IPS-20b (cell line): ENCODE results near the gene LRRN3.

Source experiments
- H3K27ac ChIP-seq: one replicate; pipeline ENCODE4 v1.5.1; 2013; ENCODE audit warnings: low read length
- H3K27me3 ChIP-seq: 2 replicates; pipeline ENCODE4 v1.6.1; 2013; ENCODE audit warnings: mild to moderate bottlenecking, low read length, inconsistent platforms; ENCODE audit not compliant: insufficient read depth
- H3K36me3 ChIP-seq: 2 replicates; pipeline ENCODE4 v1.6.1; 2013; ENCODE audit warnings: low read depth, mild to moderate bottlenecking, inconsistent platforms, low read length, moderate library complexity; ENCODE audit not compliant: insufficient read depth
- H3K4me1 ChIP-seq: 2 replicates; pipeline ENCODE4 v1.6.1; 2013; ENCODE audit warnings: mild to moderate bottlenecking, control low read depth, inconsistent platforms, low read length, moderate library complexity; ENCODE audit not compliant: insufficient read depth
- H3K4me3 ChIP-seq: 2 replicates; pipeline ENCODE4 v1.5.1; 2013; ENCODE audit warnings: mild to moderate bottlenecking, low read length, inconsistent platforms
- H3K9ac ChIP-seq: 2 replicates; pipeline ENCODE4 v1.6.1; 2013; ENCODE audit warnings: low read depth, mild to moderate bottlenecking, inconsistent platforms, low read length, moderate library complexity
- H3K9me3 ChIP-seq: 2 replicates; pipeline ENCODE4 v1.6.1; 2013; ENCODE audit warnings: mild to moderate bottlenecking, low read depth, low read length, inconsistent platforms; ENCODE audit not compliant: insufficient read depth

Gene LRRN3

GRCh38 chr7:111108496-111108895, 17.6 kb downstream of the LRRN3 start:
- Histone ChIP-seq H3K9me3 (no peaks in the 10 kb centered on the region), H3K4me3 (no peak overlapping the region), H3K9ac (no peak overlapping the region), H3K27ac (no peak overlapping the region), H3K27me3 (no peaks in the 10 kb centered on the region), H3K4me1 (peaks cover 17% of the 10 kb centered on the region), H3K36me3 (no peaks in the 10 kb centered on the region)

DNA sequence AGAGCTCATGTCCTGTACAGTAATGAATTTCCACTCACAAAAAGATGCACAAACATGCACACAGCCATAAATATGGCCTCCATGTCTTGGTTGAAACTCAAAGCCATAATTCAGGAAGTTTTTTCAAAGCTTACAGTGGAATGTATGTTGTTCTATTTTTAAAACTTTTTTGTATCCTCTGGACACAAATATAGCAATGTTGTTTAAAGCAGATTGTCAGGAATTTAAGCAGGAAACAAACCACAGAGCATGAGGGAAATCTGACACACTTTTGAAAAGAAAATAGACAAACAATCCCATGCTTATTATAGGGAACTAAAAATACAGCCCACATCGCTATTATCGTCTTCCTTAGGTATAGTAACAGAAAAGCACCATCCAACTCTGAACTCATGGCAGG, 21.5 kb downstream of the LRRN3 start:
- no peaks in the 10 kb centered on the region for H3K9me3 ChIP-seq
- H3K4me3 ChIP-seq: no peak overlapping the region
- H3K27ac ChIP-seq: no peak overlapping the region
- no peaks in the 10 kb centered on the region for H3K27me3 ChIP-seq
- no peaks in the 10 kb centered on the region for H3K4me1 ChIP-seq
- no peak overlapping the region for H3K9ac ChIP-seq
- H3K36me3 ChIP-seq: no peaks in the 10 kb centered on the region

- no peak overlapping the region for H3K9ac ChIP-seq
- H3K4me1 ChIP-seq: no peaks in the 10 kb centered on the region
- no peak overlapping the region for H3K27ac ChIP-seq
- H3K4me3 ChIP-seq: no peak overlapping the region
- H3K9me3 ChIP-seq: no peaks in the 10 kb centered on the region
- no peaks in the 10 kb centered on the region for H3K27me3 ChIP-seq
- H3K36me3 ChIP-seq: no peaks in the 10 kb centered on the region
Observed at GRCh38 chr7:111113263-111114017, 22.5 kb downstream of the LRRN3 start.

DNA sequence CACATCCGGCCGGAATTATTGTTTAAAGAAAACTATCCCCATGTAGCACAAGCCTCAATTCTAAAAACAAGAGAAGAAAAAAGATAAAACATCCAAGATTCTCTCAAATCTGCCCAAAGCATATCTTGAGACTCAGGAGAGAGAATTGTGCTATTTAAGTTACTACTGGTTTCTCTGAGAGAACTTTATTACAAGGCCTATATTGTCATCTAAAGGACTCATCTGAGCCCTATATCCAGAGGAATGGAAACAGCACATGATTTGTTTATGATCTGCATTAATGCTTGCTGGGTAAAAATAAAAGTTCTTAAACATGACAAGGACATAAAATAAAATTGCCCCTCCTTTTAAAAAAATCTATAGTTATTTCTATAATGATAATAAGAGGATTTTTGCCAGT, 25.0 kb downstream of the LRRN3 start:
- no peak overlapping the region for H3K27ac ChIP-seq
- H3K27me3 ChIP-seq: no peaks in the 10 kb centered on the region
- H3K9me3 ChIP-seq: no peaks in the 10 kb centered on the region
- H3K4me1 ChIP-seq: no peaks in the 10 kb centered on the region
- no peaks in the 10 kb centered on the region for H3K36me3 ChIP-seq
- no peak overlapping the region for H3K4me3 ChIP-seq
- no peak overlapping the region for H3K9ac ChIP-seq

- H3K4me1 ChIP-seq: no peaks in the 10 kb centered on the region
Observed at GRCh38 chr7:111126987-111127386, 36.1 kb downstream of the LRRN3 start.

DNA sequence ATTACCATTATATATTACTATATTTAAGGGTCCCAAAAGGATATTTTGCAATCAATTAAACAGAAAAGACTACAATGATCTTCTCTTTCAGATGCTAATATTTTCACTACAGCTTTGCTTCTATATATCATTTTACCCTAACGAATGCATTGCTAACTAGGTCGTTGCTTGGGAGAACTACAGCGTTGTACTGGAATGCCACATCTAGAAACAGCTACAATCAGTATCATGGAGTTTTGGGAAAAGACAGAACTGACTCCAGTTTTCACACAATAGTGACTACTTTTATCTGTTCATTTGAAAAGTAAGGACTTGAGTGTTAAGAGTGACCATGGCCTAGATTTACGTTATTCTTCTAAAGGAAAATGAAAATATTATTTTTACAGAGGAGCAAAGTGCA, 38.5 kb downstream of the LRRN3 start:
- Histone ChIP-seq H3K4me1 (no peaks in the 10 kb centered on the region), H3K27ac (no peak overlapping the region), H3K9ac (no peak overlapping the region), H3K36me3 (no peaks in the 10 kb centered on the region), H3K9me3 (no peaks in the 10 kb centered on the region), H3K27me3 (no peaks in the 10 kb centered on the region), H3K4me3 (no peak overlapping the region)

More at GRCh38 chr7:111126987-111127386, 36.1 kb downstream of the LRRN3 start:
- H3K36me3 ChIP-seq: no peaks in the 10 kb centered on the region
- no peak overlapping the region for H3K27ac ChIP-seq
- no peak overlapping the region for H3K4me3 ChIP-seq
- H3K9ac ChIP-seq: no peak overlapping the region
- H3K9me3 ChIP-seq: no peaks in the 10 kb centered on the region
- H3K27me3 ChIP-seq: no peaks in the 10 kb centered on the region

GRCh38 chr7:111132833-111133232, 41.9 kb downstream of the LRRN3 start:
- Histone ChIP-seq H3K9ac (no peak overlapping the region), H3K27me3 (no peaks in the 10 kb centered on the region), H3K27ac (no peak overlapping the region), H3K9me3 (no peaks in the 10 kb centered on the region), H3K36me3 (no peaks in the 10 kb centered on the region), H3K4me3 (no peak overlapping the region), H3K4me1 (0 out of 2 replicates have a peak, but pooled peaks cover 2% of the 10 kb centered on the region)

- Histone ChIP-seq H3K9ac (no peak overlapping the region), H3K27me3 (no peaks in the 10 kb centered on the region), H3K4me1 (0 out of 2 replicates have a peak, but pooled peaks cover 7% of the 10 kb centered on the region), H3K27ac (no peak overlapping the region), H3K36me3 (no peaks in the 10 kb centered on the region), H3K9me3 (no peaks in the 10 kb centered on the region), H3K4me3 (no peak overlapping the region)
Observed at GRCh38 chr7:111137296-111138192, 46.6 kb downstream of the LRRN3 start.

- no peak overlapping the region for H3K4me3 ChIP-seq
- no peak overlapping the region for H3K9ac ChIP-seq
- no peaks in the 10 kb centered on the region for H3K9me3 ChIP-seq
- H3K27ac ChIP-seq: no peak overlapping the region
- no peaks in the 10 kb centered on the region for H3K36me3 ChIP-seq
- H3K27me3 ChIP-seq: no peaks in the 10 kb centered on the region
- 0 out of 2 replicates have a peak, but pooled peaks cover 7% of the 10 kb centered on the region for H3K4me1 ChIP-seq
Observed at GRCh38 chr7:111138193-111138569, 47.3 kb downstream of the LRRN3 start.

DNA sequence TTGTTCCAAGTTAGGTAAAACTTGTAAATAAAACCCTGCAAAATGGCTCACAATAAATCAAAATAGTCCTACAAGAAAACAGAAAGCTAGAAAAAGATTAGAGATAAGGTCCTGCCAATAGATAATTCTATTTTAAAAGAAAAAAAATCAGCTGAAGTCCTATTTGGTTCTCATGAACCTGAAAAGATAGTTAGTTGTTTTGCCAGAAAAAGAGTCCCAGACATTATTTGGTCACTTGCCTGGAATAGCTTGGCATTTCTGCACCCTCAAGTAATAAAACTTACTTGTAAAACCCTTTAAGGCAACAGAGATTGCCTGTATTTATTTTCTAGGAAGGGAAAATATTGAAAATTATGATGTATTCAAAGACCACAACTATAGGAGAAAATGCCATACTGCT, 47.7 kb downstream of the LRRN3 start:
- H3K9ac ChIP-seq: no peak overlapping the region
- no peaks in the 10 kb centered on the region for H3K27me3 ChIP-seq
- no peaks in the 10 kb centered on the region for H3K36me3 ChIP-seq
- 0 out of 2 replicates have a peak, but pooled peaks cover 7% of the 10 kb centered on the region for H3K4me1 ChIP-seq
- H3K4me3 ChIP-seq: no peak overlapping the region
- no peaks in the 10 kb centered on the region for H3K9me3 ChIP-seq
- H3K27ac ChIP-seq: no peak overlapping the region

DNA sequence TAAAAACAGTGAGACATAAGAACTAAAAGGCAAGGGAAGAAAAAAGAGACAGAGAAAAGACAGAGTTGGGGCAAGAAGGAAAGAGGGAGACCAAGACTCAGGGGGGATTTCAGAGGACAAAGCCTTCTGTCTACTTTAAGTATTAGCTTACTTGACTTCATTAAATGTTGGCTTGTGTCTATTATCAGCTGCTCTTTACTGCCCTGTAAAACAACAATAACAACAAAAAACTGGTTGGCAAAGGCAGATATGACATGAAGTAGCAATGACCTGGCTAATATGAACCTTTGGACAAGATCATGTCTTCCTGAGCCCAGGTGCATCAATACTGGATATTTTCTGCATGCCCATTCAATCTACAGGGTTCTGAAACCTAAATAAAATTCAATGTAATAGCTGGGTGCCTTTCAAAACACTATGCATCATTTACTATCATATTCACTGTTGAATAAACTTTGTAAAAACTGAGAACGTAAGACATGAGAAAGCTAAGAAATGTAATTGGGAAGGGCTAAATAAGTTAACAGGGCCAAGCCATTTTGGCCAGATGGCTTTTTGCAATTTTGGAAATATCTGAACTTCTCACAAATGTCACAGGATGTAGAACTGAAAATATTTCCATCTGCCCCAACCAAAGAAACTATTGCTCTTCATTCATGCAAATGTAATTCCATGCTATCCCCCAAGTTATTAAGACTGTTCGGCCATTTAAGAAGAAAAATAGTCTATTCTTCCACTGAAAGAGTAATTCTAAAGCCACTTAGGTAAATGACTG, 49.4 kb downstream of the LRRN3 start:
- Histone ChIP-seq H3K36me3 (no peaks in the 10 kb centered on the region), H3K27ac (no peak overlapping the region), H3K4me3 (no peak overlapping the region), H3K9ac (no peak overlapping the region), H3K9me3 (no peaks in the 10 kb centered on the region), H3K4me1 (0 out of 2 replicates have a peak, but pooled peaks cover 7% of the 10 kb centered on the region), H3K27me3 (no peaks in the 10 kb centered on the region)
